Islet of Langerhans (tissue), 1 donor: ENCODE results near the gene ABAT.
"Not testable (repeated sequence)": the region's sequence is repeated elsewhere in the genome, so short reads cannot be mapped to it uniquely, and the experiment has no call there.

Source experiments
- FAIRE-seq: peaks from one replicate; lab custom pipeline; 2011; peaks lifted over from hg19 to GRCh38; lab: Jason Lieb, UNC

ABAT gene

GRCh38 chr16:8742068-8742467 lies 67.7 kb downstream of the ABAT start:
- FAIRE-seq = no peak

DNA sequence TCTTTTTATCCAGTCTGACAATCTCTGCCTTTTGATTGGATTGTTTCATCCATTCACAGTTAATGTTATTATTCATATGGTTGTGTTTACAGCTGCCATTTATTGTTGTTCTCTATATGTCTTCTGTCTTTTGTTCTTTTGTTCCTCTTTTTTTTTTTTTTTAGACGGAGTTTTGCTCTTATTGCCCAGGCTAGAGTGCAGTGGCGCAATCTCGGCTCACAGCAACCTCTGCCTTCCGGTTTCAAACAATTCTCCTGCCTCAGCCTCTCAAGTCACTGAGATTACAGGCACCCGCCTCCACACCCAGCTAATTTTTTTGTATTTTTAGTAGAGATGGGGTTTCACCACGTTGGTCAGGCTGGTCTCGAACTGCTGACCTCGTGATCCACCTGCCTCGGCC lies 74.5 kb downstream of the ABAT start:
- not testable (repeated sequence) for FAIRE-seq

DNA sequence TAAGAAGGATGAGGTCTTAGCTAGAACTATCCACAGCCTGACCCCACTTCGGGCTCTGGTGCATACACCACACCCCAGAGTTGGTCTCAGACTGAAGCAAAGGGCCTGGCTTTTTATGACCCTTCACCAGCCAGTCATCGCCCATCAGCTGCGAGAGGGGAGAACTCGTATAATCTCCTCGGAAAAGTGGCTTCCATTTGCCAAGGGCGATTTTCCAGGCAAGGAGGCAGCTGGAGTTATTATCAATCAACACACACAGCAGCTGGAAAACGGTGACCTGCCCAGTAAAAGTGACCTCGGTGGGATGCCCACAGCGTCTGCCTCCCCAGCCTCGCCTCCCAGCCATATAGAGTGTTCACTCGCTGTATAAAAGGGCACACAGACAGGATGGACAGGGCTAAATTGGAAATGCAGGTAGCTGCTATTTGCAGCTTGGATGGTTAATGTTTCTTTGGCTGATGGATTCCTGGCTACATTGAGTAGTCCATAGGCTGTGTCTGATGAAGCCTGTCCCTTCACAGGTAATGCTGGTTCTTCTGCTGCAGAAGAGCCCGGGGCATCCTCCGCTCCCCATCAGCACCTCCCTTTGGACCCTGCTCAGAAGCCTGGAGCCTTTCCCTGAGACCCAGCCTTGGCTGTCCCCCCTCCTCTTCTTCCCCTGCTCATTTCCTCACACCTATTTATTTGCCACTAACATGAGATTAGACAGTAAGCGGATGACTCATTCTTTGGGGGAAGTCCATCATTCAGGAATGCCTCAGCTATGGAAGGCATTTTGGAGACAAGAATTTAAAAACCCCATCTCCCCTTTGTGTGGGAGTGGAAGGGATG lies 77.3 kb downstream of the ABAT start:
- no peak for FAIRE-seq

- FAIRE-seq = no peak
Measured at GRCh38 chr16:8752706-8753105, 78.3 kb downstream of the ABAT start.

DNA sequence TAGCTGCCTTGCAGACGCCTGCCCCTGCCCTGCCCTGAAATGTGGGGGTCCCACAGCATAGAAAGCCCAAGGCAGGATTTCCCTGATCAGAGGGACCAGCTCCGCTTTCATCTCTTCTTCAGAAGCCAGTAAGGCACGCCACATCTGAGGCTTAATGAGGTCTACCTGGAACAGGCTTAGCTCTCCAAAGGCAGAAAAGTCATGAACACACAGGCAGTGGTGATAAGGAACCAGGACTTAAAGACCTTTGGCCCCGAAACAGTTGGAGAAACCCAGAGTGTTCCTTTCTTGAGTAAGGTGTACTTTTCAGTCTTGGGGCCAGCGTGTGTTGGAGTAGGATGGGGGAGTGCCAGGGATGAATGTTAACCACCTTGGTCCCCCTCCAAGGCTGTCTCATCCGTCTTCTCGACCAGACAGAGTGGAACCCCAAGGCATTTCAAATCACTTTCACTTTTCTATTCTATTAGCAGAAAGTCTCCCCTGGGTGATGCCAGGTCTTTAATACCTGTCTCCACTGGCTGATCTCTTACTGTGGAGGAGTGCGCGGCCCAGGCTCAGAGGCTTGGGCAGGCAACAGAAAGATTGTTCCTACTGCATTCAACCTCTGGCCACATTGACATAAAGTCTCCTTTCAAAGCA lies 79.1 kb downstream of the ABAT start:
- no peak for FAIRE-seq

- FAIRE-seq = no peak
Measured at GRCh38 chr16:8756755-8757154, 82.3 kb downstream of the ABAT start.

DNA sequence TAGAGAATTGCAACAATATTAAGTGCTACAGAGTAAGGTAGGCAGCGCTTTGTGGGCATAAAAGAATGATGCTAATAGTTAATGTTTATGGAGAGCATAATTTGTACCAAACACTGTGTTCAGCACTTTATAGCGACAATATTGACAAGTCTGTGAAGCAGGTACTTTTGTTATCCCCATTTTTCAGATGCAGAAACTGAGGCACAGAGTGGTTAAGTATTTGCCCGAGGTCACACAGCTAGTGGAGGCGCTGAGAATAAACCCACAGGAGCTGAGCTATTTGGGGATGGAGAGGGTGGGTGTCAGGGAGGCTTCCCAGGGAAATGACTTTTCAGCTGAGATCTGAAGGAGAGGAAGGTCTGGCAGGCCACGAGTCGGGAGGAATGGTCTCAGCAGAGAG lies 83.6 kb downstream of the ABAT start:
- no peak for FAIRE-seq

DNA sequence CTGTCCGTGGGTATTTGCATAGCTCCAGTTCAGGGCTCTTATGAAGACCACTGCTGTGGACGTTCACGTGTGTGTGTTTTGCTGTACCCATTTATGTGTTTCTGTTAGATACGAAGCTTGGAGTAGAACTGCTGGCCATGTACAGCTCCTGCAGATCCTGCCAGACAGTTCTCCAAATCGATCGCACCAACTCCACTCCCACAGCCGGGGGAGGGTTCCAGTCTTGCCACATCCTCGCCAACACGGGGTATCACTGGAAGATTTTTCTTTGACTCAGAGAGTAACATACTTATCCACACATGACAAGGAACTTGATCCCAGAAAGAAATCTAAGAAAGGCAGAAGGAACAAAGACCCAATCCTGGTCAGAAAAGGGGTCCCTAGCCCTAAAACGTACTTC lies 85.6 kb downstream of the ABAT start:
- no peak for FAIRE-seq

GRCh38 chr16:8761078-8761477 lies 86.7 kb downstream of the ABAT start:
- FAIRE-seq = no peak

DNA sequence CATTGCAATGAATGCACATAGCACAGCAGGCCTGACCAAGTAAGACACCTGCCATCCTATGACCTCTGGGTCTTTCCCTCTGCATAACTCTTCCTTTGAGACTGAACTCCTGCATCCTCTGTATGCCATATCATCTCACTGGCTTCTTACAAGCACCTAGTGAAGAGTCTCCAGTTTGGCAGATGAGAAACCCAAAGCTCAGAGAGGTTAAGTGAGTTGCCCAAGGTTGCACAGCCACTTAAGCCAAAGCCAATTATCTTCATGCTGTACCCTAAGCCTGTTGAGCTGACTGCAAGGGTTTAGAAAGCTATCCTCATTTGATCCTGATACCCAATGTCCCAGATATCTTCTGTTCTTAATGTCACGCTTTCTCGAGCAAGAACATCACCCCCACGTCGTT lies 87.8 kb downstream of the ABAT start:
- FAIRE-seq = no peak

GRCh38 chr16:8763083-8763482 lies 88.7 kb downstream of the ABAT start:
- FAIRE-seq = no peak

GRCh38 chr16:8763899-8764298 lies 89.5 kb downstream of the ABAT start:
- FAIRE-seq = no peak

DNA sequence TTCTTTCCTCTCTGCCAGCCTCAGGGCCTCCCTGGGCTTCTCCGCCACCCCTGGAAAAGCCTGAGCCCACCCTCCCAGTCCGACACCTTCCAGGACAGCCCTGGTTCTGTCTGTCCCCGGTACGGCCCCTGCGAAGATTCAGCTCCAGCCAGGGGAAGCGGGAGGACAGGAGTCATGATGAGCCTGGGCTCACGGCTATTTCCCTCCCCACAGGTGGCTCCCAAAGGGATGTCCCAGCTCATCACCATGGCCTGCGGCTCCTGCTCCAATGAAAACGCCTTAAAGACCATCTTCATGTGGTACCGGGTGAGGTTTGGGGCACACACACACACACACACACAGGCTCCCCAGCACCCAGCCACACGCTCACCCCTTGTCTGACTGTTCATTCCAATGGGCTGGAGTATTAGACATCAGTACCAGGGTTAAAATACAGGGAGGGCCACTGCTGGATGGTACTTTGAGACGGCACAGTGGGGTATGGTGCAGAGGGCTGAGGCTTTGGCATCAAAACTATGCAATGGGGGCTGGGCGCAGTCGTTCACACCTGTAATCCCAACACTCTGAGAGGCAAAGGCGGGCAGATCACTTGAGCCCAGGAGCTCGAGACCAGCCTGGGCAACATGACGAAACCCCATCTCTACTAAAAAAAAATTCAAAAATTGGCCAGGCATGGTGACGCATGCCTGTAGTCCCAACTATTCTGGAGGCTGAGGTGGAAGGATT lies 90.3 kb downstream of the ABAT start:
- no peak for FAIRE-seq

DNA sequence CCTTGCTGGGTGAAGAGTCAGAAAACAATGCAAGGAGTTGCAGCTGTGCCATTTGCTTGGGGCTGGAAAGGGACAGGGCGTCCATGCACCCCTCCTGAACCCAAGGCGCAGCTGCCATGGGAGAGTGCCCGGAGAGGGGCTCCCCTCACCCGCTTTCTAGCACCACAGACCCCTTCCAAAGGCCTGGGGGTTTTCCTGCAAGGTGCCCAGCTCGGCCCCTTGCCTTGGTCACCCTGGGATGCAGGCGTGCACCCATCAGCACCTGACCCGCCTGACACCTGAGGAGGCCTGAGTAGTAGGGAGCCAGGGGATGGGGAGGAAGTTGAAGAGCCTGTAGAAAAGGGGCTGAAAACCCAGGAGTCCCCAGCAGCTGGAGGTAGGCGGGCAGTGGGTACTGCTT lies 92.8 kb downstream of the ABAT start:
- no peak for FAIRE-seq

- no peak for FAIRE-seq
Measured at GRCh38 chr16:8768283-8768682, 93.9 kb downstream of the ABAT start.

DNA sequence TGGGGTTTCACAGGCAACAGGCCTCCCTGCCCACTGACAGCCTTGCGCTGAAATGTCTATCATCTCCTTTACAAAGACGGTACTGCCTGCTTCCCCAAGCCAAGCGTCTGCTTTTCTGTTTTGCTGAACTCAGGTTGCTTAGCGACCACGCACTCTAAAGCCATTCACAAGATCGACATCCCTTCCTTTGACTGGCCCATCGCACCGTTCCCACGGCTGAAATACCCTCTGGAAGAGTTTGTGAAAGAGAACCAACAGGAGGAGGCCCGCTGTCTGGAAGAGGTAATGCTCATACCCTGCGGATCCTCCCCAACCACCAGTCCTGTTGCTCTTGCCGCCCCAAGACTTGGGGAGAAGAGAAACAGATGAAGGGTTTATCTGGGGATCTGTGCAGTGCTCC lies 94.3 kb downstream of the ABAT start:
- no peak for FAIRE-seq

- no peak for FAIRE-seq
Measured at GRCh38 chr16:8773537-8773936, 99.1 kb downstream of the ABAT start.

DNA sequence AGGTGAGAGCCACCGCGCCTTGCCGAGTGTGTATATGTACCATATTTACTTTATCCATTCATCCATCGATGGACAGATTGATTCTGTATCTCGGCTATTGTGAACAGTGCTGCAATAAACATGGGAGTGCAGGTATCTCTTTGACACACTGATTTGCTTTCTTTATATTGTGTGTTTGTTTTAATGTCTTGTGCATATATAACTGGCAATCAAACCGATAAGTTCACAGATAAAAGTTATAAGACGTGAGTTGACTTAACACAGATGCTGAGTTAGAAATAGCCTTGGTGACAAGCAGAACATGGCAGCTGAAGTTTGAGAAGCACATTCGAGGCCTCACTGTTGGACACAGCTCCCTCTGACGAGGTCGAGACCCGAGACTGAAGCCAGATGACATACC lies 99.8 kb downstream of the ABAT start:
- no peak for FAIRE-seq

- no peak for FAIRE-seq
Measured at GRCh38 chr16:8775359-8775758, 100.9 kb downstream of the ABAT start.

- no peak for FAIRE-seq
Measured at GRCh38 chr16:8776129-8776584, 101.7 kb downstream of the ABAT start.

GRCh38 chr16:8777217-8777616 lies 102.8 kb downstream of the ABAT start:
- FAIRE-seq = no peak

DNA sequence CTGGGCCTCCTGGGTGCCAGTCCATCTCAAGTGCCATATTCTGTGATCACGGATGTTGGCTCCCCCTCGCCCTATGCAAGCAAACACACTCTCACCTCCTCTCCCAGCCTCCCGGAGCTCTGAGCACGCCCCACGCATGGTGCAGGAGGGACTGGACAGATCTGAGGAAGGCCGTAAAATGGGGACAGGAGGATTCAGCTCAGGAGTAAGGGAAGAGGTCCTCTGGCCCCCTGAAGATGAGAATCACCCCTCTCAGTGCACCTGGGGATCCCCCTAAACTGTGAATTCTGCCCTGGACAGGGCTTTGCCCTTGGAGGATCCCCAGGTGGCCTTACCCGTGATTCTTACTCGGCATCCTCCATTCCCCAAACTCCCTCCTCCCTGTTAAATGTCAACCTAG lies 107.4 kb downstream of the ABAT start:
- no peak for FAIRE-seq

DNA sequence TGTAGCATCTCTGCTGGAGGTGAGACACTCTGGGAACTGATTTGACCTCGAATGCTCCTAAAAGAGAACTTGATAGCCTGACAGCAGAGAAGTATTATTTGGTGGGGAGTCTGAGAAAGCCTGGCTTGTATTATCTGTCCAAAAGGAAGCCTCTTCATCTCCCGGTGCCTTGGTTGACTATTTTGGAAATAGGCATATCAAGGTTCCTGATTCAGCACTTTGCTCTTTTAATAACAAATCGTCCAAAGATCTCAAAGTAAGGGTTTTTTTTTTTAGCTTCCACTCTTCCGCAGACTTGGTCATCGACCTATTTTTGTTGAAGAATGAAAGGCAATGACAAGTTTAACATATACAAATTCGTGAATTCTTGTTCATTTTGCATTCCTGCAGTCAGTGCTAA lies 108.3 kb downstream of the ABAT start:
- no peak for FAIRE-seq
